Stimulated activated CD4-positive, alpha-beta T cell treated with anti-CD3 and anti-CD28 coated beads, Interleukin-12 subunit alpha, Interleukin-12 subunit beta, amount 100 ng/mL, for 24 hours (primary cell): ENCODE data around the gene HMX3.

Experiments
- DNase-seq, 2 experiments: peaks; one replicate each; pipeline ENCODE4 v3.0.0-alpha.2; 2020; ENCODE audit warnings: low read depth in 2 of 2

Gene HMX3

GRCh38 chr10:123134343-123134914 is 1.3 kb upstream of the HMX3 start:
- DNase-seq, result no peak

DNA sequence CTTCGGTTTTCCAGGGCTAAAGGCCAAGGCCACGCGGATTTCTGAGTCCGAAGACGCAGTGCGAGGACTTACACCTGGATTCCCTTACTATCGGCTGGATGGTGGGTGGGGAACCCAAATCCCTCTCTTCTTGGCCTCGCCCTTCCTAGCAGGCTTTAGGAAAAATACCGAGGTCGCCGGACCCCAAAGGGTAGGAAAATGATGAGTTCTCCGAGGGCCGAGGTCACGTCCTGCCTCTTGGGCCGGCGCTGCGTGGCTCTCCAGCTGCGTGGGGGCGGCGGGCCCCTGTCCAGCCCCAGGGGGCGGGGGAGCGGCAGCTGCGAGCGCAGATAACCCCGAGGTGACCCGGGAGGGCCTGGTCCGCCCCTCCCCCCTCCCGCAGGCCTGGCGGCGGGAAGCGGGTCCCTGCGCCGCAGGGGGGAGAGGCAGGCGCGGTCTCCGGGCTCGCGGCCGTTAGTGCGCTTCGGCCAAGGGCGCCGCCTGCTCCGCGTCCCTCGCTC is 805 bp upstream of the HMX3 start:
- no peak for DNase-seq

DNA sequence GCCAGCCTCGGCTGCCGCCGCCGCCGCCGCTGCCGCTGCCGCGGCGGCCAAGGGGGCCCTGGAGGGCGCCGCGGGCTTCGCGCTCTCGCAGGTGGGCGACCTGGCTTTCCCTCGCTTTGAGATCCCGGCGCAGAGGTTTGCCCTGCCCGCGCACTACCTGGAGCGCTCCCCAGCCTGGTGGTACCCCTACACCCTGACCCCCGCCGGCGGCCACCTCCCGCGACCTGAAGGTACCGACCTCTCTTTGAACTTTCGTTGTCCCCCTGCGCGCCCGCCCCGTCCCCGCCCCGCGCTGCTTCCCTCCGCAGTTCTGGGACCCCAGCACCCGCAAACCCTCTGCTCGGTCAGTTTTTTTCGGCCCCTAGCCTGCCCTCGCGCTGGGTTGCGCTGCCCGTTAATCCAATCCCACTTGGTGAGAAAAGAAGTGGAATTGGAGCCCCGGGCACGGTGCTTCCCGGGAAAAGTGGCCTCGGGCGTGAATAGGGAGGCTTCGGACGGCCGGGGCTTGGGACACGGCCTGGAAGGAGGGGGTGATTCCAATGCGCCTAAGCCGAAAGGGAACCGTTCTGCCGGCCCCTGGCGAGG is 543 bp downstream of the HMX3 start:
- DNase-seq, result no peak

DNA sequence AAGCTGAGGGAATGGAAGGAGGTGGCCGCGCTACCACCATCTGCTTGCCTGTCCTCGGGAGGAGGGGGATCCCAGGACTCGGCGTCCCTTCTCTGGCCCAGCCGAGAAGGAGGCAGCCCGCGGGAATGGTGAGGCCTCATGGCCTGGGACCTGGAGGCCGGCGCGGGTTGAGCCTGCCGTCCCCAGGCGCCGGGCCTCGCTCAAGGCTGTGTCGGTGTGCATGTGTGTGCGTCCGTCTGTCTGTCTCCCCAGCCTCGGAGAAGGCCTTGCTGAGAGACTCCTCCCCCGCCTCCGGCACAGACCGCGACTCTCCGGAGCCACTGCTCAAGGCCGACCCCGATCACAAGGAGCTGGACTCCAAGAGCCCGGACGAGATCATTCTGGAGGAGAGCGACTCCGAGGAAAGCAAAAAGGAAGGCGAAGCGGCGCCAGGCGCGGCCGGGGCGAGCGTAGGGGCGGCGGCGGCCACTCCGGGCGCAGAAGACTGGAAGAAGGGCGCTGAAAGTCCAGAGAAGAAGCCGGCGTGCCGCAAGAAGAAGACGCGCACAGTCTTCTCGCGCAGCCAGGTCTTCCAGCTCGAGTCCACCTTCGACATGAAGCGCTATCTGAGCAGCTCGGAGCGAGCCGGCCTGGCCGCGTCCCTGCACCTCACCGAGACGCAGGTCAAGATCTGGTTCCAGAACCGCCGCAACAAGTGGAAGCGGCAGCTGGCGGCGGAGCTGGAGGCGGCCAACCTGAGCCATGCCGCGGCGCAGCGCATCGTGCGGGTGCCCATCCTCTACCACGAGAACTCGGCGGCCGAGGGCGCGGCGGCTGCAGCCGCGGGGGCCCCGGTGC is 1.3 kb downstream of the HMX3 start:
- DNase-seq, result no peak

- DNase-seq, result no peak
Observed at GRCh38 chr10:123139165-123139520, 3.4 kb downstream of the HMX3 start.

DNA sequence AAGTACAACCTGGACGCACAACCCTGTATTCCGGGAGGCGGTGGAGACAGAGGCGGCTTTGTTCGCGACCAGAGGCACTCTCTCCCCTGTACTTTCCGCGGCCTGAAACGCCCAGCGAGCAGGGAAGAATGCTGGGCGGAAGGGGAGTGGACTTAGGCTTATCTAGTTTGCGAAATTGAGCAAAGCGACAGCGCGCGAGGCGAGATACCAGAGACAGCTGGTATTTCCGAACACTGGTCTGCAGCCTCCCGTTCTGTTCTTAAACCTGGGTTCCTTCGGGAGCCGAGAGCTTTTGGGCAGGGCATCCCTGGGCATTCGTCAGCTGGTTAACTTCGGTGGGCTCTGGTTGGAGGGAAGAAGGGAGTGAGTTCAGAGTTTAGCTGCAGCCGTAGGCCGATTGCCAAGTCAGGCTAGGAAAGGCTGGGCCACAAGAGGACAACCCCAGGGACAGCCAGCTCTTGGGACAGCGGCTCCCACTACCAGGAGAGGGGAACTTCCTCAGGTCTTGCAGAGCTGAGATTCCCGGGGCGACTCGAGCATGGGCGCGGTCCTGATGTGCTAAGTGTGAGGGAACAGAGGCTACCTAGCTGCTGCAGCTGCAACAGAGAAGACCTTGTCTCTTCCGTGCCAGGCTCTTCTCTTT is 3.9 kb downstream of the HMX3 start:
- DNase-seq, result no peak

- no peak for DNase-seq
Observed at GRCh38 chr10:123140164-123140982, 4.6 kb downstream of the HMX3 start.

DNA sequence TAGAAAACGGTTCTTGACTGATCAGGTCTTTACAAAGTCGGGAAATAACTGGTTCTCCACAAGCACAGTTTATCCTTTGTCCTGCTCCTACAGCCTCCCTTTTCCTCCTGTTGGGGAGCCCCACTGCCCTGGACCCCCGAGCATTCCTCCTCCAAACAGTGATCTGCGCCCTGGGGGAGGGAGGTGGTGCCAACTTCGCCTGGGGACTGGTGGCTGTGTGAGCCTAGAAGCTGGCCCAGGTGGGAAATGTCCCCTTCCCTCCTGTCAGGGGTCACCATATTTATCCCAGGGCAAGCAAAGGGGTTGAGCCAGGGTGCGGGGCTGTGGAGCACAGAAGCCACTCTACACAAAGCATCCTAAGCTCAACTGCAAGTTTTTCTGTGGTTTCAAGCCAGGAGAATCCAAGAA is 5.2 kb downstream of the HMX3 start:
- DNase-seq, result no peak

- DNase-seq, result no peak
Observed at GRCh38 chr10:123141791-123142700, 6.3 kb downstream of the HMX3 start.

DNA sequence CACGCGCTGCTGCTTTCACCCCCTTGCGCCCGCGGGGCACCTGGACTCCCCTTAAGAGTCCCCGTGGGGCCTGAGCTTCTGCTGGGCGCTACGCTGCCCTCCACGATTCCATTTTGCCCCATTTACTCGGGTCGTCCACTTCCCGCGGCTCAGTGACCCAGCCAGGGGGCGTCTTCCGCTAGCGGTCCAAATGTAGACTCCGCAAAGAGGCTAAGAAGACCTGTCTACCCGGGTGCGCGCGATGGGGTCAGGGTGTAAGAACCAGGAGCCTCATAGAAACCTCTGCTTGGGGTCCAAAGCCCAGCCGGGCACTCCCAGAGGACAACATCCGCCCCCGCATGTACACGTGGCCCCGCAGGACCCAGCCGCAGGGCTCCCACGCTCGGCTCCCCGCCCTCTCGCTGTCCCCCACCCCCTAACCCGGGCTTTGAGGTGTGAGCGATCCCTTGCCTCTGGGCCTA is 7.0 kb downstream of the HMX3 start:
- DNase-seq, result no peak

- no peak for DNase-seq
Observed at GRCh38 chr10:123143162-123143824, 7.5 kb downstream of the HMX3 start.

- no peak for DNase-seq
Observed at GRCh38 chr10:123143825-123144168, 8.0 kb downstream of the HMX3 start.

- no peak for DNase-seq
Observed at GRCh38 chr10:123144697-123145541, 9.1 kb downstream of the HMX3 start.

GRCh38 chr10:123145542-123146012 is 9.8 kb downstream of the HMX3 start:
- DNase-seq, result no peak

DNA sequence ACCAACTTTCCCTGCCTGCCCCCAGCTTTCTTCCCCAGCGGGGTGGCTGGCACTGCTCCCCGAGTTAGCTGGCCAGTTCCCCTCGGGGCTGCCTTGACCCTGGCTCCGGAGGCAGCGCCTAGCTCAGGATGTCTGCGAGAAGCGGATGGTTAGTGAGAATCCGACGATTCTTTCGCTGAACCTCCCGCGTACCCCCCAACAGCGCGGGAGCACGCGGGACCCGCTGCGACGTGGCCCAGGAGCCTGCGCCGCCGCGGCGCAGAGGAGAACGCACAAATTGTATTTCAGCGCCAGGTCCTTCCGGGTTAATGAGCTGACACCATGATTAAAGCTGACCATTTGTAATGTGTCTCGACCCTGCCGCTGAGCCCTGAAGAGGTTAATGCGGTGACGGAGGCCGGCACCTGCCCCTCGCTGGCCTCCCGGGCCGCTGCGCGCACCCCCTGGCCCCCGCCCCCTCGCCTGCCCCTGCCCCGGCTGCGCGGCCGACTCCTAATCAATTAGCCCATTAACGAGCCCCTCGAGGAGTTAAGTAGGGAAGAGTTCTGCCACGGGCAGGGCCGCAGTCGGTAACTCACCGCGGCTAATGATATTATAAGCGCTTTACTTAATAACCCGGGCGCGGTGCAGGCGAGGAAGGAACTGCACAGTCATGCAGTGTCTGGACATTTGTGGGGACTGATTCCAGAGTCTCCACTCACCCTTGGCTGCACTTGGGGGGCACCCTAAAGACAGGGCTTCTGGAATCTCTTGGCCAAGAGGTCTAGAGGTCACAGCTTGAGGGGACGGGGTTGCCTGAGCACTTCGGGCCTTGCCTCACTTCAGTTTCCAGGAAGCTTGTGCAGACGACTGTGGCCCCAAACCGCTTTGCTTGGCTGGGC is 10.5 kb downstream of the HMX3 start:
- no peak for DNase-seq

- no peak for DNase-seq
Observed at GRCh38 chr10:123146894-123147634, 11.3 kb downstream of the HMX3 start.
